Measurements from ENCODE around the gene RAP1GAP. TPM values are rescaled to one million over a fixed set of nuclear protein-coding genes. Genes with fewer than 3 reads are reported as not detected.

The RAP1GAP gene
- total RNA-seq, 2 experiments from 2014 or later: 0.20 to 0.44 TPM

DNA sequence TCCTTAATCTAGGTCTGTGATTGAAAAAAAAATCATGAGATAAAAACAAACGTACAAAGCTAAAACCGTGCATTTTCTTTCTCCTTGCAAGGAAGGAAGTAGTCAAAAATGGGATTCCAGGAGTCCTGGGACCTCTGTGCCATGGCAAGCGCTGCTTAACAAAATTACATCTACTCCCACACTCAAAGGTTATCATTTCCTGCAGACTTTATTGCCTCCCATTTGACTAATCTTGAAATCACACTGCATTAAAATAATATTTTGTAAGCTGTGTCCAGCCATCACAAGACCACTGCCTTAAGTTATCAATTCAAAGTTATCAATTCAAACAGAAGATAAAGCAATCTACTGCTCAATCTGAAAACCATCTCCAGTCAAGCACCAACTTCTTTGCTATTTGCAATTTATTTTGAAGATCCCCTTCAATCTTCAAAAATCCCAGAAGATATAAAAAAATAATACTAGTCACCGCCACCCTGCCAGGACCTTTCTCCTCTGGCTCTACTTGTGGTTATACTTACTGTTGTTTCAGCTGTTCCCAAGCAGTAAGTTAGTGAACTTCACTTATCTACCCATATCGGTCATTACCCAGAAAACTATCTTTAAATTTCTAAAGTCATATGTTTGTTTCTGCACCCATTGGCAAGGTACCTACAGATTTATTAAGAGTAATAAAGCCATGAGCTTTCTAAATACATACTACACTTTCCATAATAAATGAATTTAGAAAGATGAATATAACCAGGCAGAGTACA, 38.1 kb upstream of the RAP1GAP start:
- H3K4me3 Mint-ChIP-seq: no peak overlapping the region
- Histone ChIP-seq H3K27ac (ENCODE audit: low read depth in 1 of 2, low read length in 2 of 2) (no peak overlapping the region), H3K4me1 (ENCODE audit: insufficient read depth, low read length) (no peaks in the 10 kb centered on the region), H3K27me3 (ENCODE audit: control insufficient read depth in 1 of 2, insufficient read depth in 2 of 2, low read length in 2 of 2) (no peaks in the 10 kb centered on the region), H3K9me3 (ENCODE audit: control insufficient read depth in 1 of 2, insufficient read depth in 1 of 2, low read length in 2 of 2) (no peaks in the 10 kb centered on the region), H3K4me3 (ENCODE audit: low read length) (no peak overlapping the region), H3K36me3 (ENCODE audit: insufficient read depth, low read length) (peaks cover 74% of the 10 kb centered on the region)
- no peak overlapping the region for H3K27ac Mint-ChIP-seq
- POLR2A ChIA-PET: no interaction called here
- H3K27me3 Mint-ChIP-seq: no peaks in the 10 kb centered on the region
- H3K4me1 Mint-ChIP-seq (ENCODE audit: low read depth): no peaks in the 10 kb centered on the region
- peaks cover 68% of the 10 kb centered on the region for H3K36me3 Mint-ChIP-seq (ENCODE audit: low read depth)
- TF ChIP-seq, protein P1, sequence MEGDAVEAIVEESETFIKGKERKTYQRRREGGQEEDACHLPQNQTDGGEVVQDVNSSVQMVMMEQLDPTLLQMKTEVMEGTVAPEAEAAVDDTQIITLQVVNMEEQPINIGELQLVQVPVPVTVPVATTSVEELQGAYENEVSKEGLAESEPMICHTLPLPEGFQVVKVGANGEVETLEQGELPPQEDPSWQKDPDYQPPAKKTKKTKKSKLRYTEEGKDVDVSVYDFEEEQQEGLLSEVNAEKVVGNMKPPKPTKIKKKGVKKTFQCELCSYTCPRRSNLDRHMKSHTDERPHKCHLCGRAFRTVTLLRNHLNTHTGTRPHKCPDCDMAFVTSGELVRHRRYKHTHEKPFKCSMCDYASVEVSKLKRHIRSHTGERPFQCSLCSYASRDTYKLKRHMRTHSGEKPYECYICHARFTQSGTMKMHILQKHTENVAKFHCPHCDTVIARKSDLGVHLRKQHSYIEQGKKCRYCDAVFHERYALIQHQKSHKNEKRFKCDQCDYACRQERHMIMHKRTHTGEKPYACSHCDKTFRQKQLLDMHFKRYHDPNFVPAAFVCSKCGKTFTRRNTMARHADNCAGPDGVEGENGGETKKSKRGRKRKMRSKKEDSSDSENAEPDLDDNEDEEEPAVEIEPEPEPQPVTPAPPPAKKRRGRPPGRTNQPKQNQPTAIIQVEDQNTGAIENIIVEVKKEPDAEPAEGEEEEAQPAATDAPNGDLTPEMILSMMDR (IDR thresholded peaks at IDR 0.05): no peak
- no peak for DNase-seq
- intact Hi-C loops (cut with DNase I, micrococcal nuclease): loop anchor here in 1 of 2 experiments (10.0 kb wide), 1 partner anchor 258 kb away; no protein-coding TSS in a partner anchor
- CTCF ChIA-PET: no interaction called here
- no peak for ATAC-seq (ENCODE audit: poor library complexity)
- H3K9me3 Mint-ChIP-seq: no peaks in the 10 kb centered on the region

DNA sequence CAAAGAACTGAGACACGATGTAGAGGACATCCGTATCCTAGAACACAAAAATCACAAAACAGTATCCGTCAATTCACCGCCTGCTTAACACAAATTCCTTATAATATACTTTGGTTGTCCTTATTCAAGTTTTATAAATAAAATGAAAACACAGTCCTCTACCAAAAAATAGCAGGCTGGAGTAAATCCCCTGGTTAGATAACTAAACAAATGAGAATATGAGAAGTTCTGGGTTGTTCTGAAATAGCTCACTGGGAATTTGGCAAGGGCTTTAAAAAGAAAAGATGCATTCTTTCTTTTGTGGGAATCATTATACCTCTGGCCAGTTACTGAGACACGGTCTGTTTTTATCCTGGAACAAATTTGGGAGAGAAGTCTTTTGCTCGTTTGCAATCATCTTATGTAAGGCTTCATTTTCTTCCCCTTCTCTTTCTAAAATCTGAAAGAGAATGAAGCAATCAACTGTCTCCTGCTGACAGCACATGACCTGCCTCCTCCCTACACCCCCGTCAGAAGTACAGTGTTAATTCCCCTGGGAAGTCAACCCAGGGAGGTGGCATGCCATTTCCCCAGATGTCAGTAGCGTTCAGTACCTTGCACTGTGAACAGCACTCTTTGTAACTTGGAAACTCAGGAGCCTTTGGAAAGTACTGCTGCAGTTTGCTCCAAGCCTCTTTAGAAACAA, 37.1 kb upstream of the RAP1GAP start:
- ATAC-seq (ENCODE audit: poor library complexity) (no peak), DNase-seq (no peak)
- Mint-ChIP-seq H3K27ac (no peak overlapping the region), H3K36me3 (ENCODE audit: low read depth) (peaks cover 71% of the 10 kb centered on the region), H3K4me1 (ENCODE audit: low read depth) (no peaks in the 10 kb centered on the region), H3K27me3 (no peaks in the 10 kb centered on the region), H3K4me3 (no peak overlapping the region), H3K9me3 (no peaks in the 10 kb centered on the region)
- no peaks in the 10 kb centered on the region for H3K27me3 ChIP-seq (ENCODE audit: control insufficient read depth in 1 of 2, insufficient read depth in 2 of 2, low read length in 2 of 2)
- peaks cover 74% of the 10 kb centered on the region for H3K36me3 ChIP-seq (ENCODE audit: insufficient read depth, low read length)
- POLR2A ChIA-PET: no interaction called here
- CTCF ChIA-PET: no interaction called here
- intact Hi-C loops (cut with DNase I, micrococcal nuclease): loop anchor here in 1 of 2 experiments (10.0 kb wide), 1 partner anchor 259 kb away; no protein-coding TSS in a partner anchor
- H3K4me3 ChIP-seq (ENCODE audit: low read length): no peak overlapping the region
- H3K27ac ChIP-seq (ENCODE audit: low read depth in 1 of 2, low read length in 2 of 2): no peak overlapping the region
- H3K4me1 ChIP-seq (ENCODE audit: insufficient read depth, low read length): no peaks in the 10 kb centered on the region
- H3K9me3 ChIP-seq (ENCODE audit: control insufficient read depth in 1 of 2, insufficient read depth in 1 of 2, low read length in 2 of 2): no peaks in the 10 kb centered on the region
- TF ChIP-seq, protein P1 (IDR thresholded peaks at IDR 0.05): no peak

- Mint-ChIP-seq H3K27me3 (no peaks in the 10 kb centered on the region), H3K27ac (no peak overlapping the region), H3K36me3 (ENCODE audit: low read depth) (peaks cover 73% of the 10 kb centered on the region), H3K4me1 (ENCODE audit: low read depth) (no peaks in the 10 kb centered on the region), H3K4me3 (no peak overlapping the region), H3K9me3 (no peaks in the 10 kb centered on the region)
- POLR2A ChIA-PET: no interaction called here
- DNase-seq (no peak), ATAC-seq (ENCODE audit: poor library complexity) (no peak)
- H3K36me3 ChIP-seq (ENCODE audit: insufficient read depth, low read length): peaks cover 73% of the 10 kb centered on the region
- H3K4me3 ChIP-seq (ENCODE audit: low read length): no peak overlapping the region
- no peaks in the 10 kb centered on the region for H3K27me3 ChIP-seq (ENCODE audit: control insufficient read depth in 1 of 2, insufficient read depth in 2 of 2, low read length in 2 of 2)
- no peak overlapping the region for H3K27ac ChIP-seq (ENCODE audit: low read depth in 1 of 2, low read length in 2 of 2)
- H3K9me3 ChIP-seq (ENCODE audit: control insufficient read depth in 1 of 2, insufficient read depth in 1 of 2, low read length in 2 of 2): no peaks in the 10 kb centered on the region
- intact Hi-C loops (cut with DNase I, micrococcal nuclease): loop anchor here in 1 of 2 experiments (10.0 kb wide), 1 partner anchor 259 kb away; no protein-coding TSS in a partner anchor
- CTCF ChIA-PET: no interaction called here
- no peaks in the 10 kb centered on the region for H3K4me1 ChIP-seq (ENCODE audit: insufficient read depth, low read length)
- TF ChIP-seq, protein P1 (IDR thresholded peaks at IDR 0.05): no peak
These were observed 36.3 kb upstream of the RAP1GAP start for GRCh38 chr1:21705303-21705980.

Measured in CD4-positive, alpha-beta T cell (primary cell).